ENCODE results near the gene NFYA. TPM values are rescaled to one million over a fixed set of nuclear protein-coding genes. Genes with fewer than 3 reads are reported as not detected.

The NFYA gene
- total and polyA plus RNA-seq, 2 of the 4 experiments (the other 2 are of a cell fraction): 10.9 to 28.5 TPM

DNA sequence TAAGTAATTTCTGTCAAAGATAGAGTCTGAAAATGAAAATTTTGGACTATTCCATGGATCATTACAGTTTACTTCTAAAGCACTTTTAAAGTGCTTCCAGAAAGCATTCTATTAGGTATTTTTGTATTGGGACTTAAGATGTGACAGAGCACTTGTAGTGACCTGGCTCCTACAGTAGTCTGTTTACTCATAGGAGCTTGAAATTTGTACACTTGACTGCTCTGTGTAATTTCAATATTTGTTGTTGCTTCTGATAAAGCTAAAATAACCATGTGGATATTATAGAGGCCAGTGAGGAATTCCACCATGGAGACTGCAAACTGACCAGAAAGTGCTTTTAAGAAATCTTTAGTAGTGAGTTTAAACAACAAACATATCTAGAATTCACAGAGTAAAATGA is 10.3 kb downstream of the NFYA start:
- Histone ChIP-seq H2BK5ac (ENCODE audit: low read depth, low read length, poor library complexity, severe bottlenecking) (no peak overlapping the region), H2BK15ac (ENCODE audit: low read depth, low read length) (no peak overlapping the region), H4K91ac (ENCODE audit: insufficient read depth, low read depth, low read length) (no peak overlapping the region), H3K56ac (ENCODE audit: extremely low read depth, insufficient read depth, low read length) (no peak overlapping the region), H3K36me3 (ENCODE audit: control insufficient read depth, insufficient read depth, low read length) (peaks cover 14% of the 10 kb centered on the region), H3K4ac (ENCODE audit: low read depth, low read length) (no peak overlapping the region), H2AFZ (replicated peaks; ENCODE audit: low read length, poor library complexity) (no peak overlapping the region), H4K8ac (ENCODE audit: low read depth in 2 of 2, low read length in 2 of 2) (no peak overlapping the region), H2BK20ac (ENCODE audit: low read depth, low read length) (no peak overlapping the region), H4K20me1 (ENCODE audit: insufficient read depth, low read length) (no peaks in the 10 kb centered on the region), H2BK120ac (ENCODE audit: low read depth, low read length) (no peak overlapping the region), H3K27ac (ENCODE audit: insufficient read depth, low read length) (no peak overlapping the region), H2AK5ac (ENCODE audit: low read depth, low read length) (no peak overlapping the region), H3K23ac (ENCODE audit: low read depth, low read length) (no peak overlapping the region), H3K4me2 (ENCODE audit: low read depth, low read length) (no peak overlapping the region), H3K9ac (ENCODE audit: low read depth, low read length) (no peak overlapping the region), H4K5ac (ENCODE audit: low read depth, low read length) (no peak overlapping the region), H3K18ac (ENCODE audit: low read depth, low read length) (no peak overlapping the region), H3K14ac (replicated peaks; ENCODE audit: low read depth, low read length) (no peak overlapping the region), H3K79me1 (ENCODE audit: low read depth in 1 of 2, low read length in 2 of 2) (peaks cover 17 to 22% of the 10 kb centered on the region in 2 experiments), H3K9me1 (ENCODE audit: insufficient read depth, low read length) (no peaks in the 10 kb centered on the region), H3K27me3 (ENCODE audit: control insufficient read depth, insufficient read depth, low read length) (no peaks in the 10 kb centered on the region), H3K9me3 (ENCODE audit: control insufficient read depth, insufficient read depth, low read length) (no peaks in the 10 kb centered on the region), H3K4me3 (ENCODE audit: insufficient read depth, low read depth, low read length) (no peak overlapping the region), H3K4me1 (ENCODE audit: control insufficient read depth, insufficient read depth, low read length) (no peaks in the 10 kb centered on the region), H2AK9ac (replicated peaks; ENCODE audit: low read depth, low read length, poor library complexity) (no peak overlapping the region)
- TF ChIP-seq CEBPB (IDR thresholded peaks at IDR 0.05; ENCODE audit: low read depth, low read length) (no peak), MXI1 (IDR thresholded peaks at IDR 0.05; ENCODE audit: borderline replicate concordance, low read depth, low read length) (no peak), RAD21 (IDR thresholded peaks at IDR 0.05; ENCODE audit: low read length) (no peak), MAFK (IDR thresholded peaks at IDR 0.05; ENCODE audit: low read depth, low read length) (no peak), MAZ (IDR thresholded peaks at IDR 0.05; ENCODE audit: borderline replicate concordance, low read depth, low read length) (no peak), CHD1 (IDR thresholded peaks at IDR 0.05; ENCODE audit: low read depth, low read length) (no peak), RFX5 (IDR thresholded peaks at IDR 0.05; ENCODE audit: low read depth, low read length) (no peak), RCOR1 (IDR thresholded peaks at IDR 0.05; ENCODE audit: insufficient replicate concordance, low read length) (no peak), SMC3 (IDR thresholded peaks at IDR 0.05; ENCODE audit: low read depth, low read length) (no peak), FOS (IDR thresholded peaks at IDR 0.05; ENCODE audit: low read depth, low read length) (no peak), POLR2A (IDR thresholded peaks at IDR 0.05; ENCODE audit: low read depth, low read length) (no peak), BHLHE40 (IDR thresholded peaks at IDR 0.05; ENCODE audit: low read depth, low read length) (no peak), NFE2L2 (IDR thresholded peaks at IDR 0.05; ENCODE audit: low read depth, low read length) (no peak)
- TF ChIP-seq, protein P1, sequence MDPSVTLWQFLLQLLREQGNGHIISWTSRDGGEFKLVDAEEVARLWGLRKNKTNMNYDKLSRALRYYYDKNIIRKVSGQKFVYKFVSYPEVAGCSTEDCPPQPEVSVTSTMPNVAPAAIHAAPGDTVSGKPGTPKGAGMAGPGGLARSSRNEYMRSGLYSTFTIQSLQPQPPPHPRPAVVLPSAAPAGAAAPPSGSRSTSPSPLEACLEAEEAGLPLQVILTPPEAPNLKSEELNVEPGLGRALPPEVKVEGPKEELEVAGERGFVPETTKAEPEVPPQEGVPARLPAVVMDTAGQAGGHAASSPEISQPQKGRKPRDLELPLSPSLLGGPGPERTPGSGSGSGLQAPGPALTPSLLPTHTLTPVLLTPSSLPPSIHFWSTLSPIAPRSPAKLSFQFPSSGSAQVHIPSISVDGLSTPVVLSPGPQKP (IDR thresholded peaks at IDR 0.05; ENCODE audit: borderline replicate concordance, low read depth, low read length): no peak
- TF ChIP-seq, protein P2, sequence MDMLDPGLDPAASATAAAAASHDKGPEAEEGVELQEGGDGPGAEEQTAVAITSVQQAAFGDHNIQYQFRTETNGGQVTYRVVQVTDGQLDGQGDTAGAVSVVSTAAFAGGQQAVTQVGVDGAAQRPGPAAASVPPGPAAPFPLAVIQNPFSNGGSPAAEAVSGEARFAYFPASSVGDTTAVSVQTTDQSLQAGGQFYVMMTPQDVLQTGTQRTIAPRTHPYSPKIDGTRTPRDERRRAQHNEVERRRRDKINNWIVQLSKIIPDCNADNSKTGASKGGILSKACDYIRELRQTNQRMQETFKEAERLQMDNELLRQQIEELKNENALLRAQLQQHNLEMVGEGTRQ (IDR thresholded peaks at IDR 0.05; ENCODE audit: low read depth, low read length): no peak
- TF ChIP-seq, protein P3, sequence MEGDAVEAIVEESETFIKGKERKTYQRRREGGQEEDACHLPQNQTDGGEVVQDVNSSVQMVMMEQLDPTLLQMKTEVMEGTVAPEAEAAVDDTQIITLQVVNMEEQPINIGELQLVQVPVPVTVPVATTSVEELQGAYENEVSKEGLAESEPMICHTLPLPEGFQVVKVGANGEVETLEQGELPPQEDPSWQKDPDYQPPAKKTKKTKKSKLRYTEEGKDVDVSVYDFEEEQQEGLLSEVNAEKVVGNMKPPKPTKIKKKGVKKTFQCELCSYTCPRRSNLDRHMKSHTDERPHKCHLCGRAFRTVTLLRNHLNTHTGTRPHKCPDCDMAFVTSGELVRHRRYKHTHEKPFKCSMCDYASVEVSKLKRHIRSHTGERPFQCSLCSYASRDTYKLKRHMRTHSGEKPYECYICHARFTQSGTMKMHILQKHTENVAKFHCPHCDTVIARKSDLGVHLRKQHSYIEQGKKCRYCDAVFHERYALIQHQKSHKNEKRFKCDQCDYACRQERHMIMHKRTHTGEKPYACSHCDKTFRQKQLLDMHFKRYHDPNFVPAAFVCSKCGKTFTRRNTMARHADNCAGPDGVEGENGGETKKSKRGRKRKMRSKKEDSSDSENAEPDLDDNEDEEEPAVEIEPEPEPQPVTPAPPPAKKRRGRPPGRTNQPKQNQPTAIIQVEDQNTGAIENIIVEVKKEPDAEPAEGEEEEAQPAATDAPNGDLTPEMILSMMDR (conservative IDR thresholded peaks at IDR 0.05; ENCODE audit: low read depth, low read length): no peak
- in situ Hi-C loops (cut with MboI; ENCODE audit: low sequenced_read_pairs): no loop called here
- dilution Hi-C loops (cut with HindIII; ENCODE audit: low sequenced_read_pairs, unreplicated experiment): no loop called here
- no peak for ATAC-seq (ENCODE audit: low read depth)
- POLR2A ChIA-PET (ENCODE audit: unreplicated experiment): no interaction called here
- CTCF ChIA-PET: no interaction called here
- no TSS peak for BruUV-seq (replicated peaks)
- no peak for DNase-seq
- intact Hi-C loops (cut with micrococcal nuclease): no loop called here

Measured in IMR-90 (cell line).